Measurements from ENCODE around the gene GNAZ. TPM values are rescaled to one million over a fixed set of nuclear protein-coding genes. Genes with fewer than 3 reads are reported as not detected.

Gene GNAZ
- total RNA-seq, 1 experiment from 2014 or later, result 0.48 TPM

- Histone ChIP-seq H3K4me3 (ENCODE audit: low read depth, low read length) (no peak overlapping the region), H3K4me1 (no peaks in the 10 kb centered on the region), H3K36me3 (ENCODE audit: control insufficient read depth, insufficient read depth, low read length) (no peaks in the 10 kb centered on the region), H3K9me3 (no peaks in the 10 kb centered on the region), H3K27me3 (replicated peaks; ENCODE audit: control insufficient read depth, insufficient read depth, low read length) (no peaks in the 10 kb centered on the region; the same call in 1 of the 2 replicates)
- DNase-seq, result no peak
- intact Hi-C loops (cut with micrococcal nuclease; ENCODE audit: unreplicated experiment), result no loop called here
- Mint-ChIP-seq H3K27ac (ENCODE audit: unreplicated experiment) (no peak overlapping the region), H3K9me3 (ENCODE audit: unreplicated experiment) (no peaks in the 10 kb centered on the region), H3K27me3 (ENCODE audit: insufficient read depth, unreplicated experiment) (no peaks in the 10 kb centered on the region), H3K36me3 (ENCODE audit: insufficient read depth, unreplicated experiment) (no peaks in the 10 kb centered on the region), H3K4me1 (ENCODE audit: low read depth, unreplicated experiment) (no peaks in the 10 kb centered on the region), H3K4me3 (ENCODE audit: unreplicated experiment) (no peak overlapping the region)
- no peak for TF ChIP-seq CTCF (IDR thresholded peaks at IDR 0.05; ENCODE audit: insufficient read depth in 1 of 2, low read depth in 1 of 2, low read length in 1 of 2, severe bottlenecking in 1 of 2, unreplicated experiment in 1 of 2)
- ChIA-PET POLR2A (no interaction called here), CTCF (no interaction called here)
- BruUV-seq (replicated peaks), result no TSS peak
Observed at GRCh38 chr22:23092217-23092955, 22.1 kb downstream of the GNAZ start.

- no peaks in the 10 kb centered on the region for H3K36me3 ChIP-seq (ENCODE audit: control insufficient read depth, insufficient read depth, low read length)
- no peaks in the 10 kb centered on the region for H3K9me3 Mint-ChIP-seq (ENCODE audit: unreplicated experiment)
- no peak overlapping the region for H3K4me3 ChIP-seq (ENCODE audit: low read depth, low read length)
- no peaks in the 10 kb centered on the region; the same call in 1 of the 2 replicates for H3K27me3 ChIP-seq (replicated peaks; ENCODE audit: control insufficient read depth, insufficient read depth, low read length)
- ChIA-PET POLR2A (no interaction called here), CTCF (no interaction called here)
- H3K36me3 Mint-ChIP-seq (ENCODE audit: insufficient read depth, unreplicated experiment), result no peaks in the 10 kb centered on the region
- no peaks in the 10 kb centered on the region for H3K4me1 Mint-ChIP-seq (ENCODE audit: low read depth, unreplicated experiment)
- no peak overlapping the region for H3K4me3 Mint-ChIP-seq (ENCODE audit: unreplicated experiment)
- BruUV-seq (replicated peaks), result no TSS peak
- no peak overlapping the region for H3K27ac Mint-ChIP-seq (ENCODE audit: unreplicated experiment)
- H3K27me3 Mint-ChIP-seq (ENCODE audit: insufficient read depth, unreplicated experiment), result no peaks in the 10 kb centered on the region
- H3K9me3 ChIP-seq, result no peaks in the 10 kb centered on the region
- intact Hi-C loops (cut with micrococcal nuclease; ENCODE audit: unreplicated experiment), result no loop called here
- H3K4me1 ChIP-seq, result no peaks in the 10 kb centered on the region
- no peak for DNase-seq
- no peak for TF ChIP-seq CTCF (IDR thresholded peaks at IDR 0.05; ENCODE audit: insufficient read depth in 1 of 2, low read depth in 1 of 2, low read length in 1 of 2, severe bottlenecking in 1 of 2, unreplicated experiment in 1 of 2)
Observed at GRCh38 chr22:23093051-23093788, 22.9 kb downstream of the GNAZ start.

- H3K27me3 Mint-ChIP-seq (ENCODE audit: insufficient read depth, unreplicated experiment), result no peaks in the 10 kb centered on the region
- H3K36me3 Mint-ChIP-seq (ENCODE audit: insufficient read depth, unreplicated experiment), result no peaks in the 10 kb centered on the region
- no peak overlapping the region for H3K4me3 Mint-ChIP-seq (ENCODE audit: unreplicated experiment)
- H3K27me3 ChIP-seq (replicated peaks; ENCODE audit: control insufficient read depth, insufficient read depth, low read length), result no peaks in the 10 kb centered on the region; the same call in 1 of the 2 replicates
- intact Hi-C loops (cut with micrococcal nuclease; ENCODE audit: unreplicated experiment), result no loop called here
- no peak overlapping the region for H3K27ac Mint-ChIP-seq (ENCODE audit: unreplicated experiment)
- TF ChIP-seq CTCF (IDR thresholded peaks at IDR 0.05; ENCODE audit: insufficient read depth in 1 of 2, low read depth in 1 of 2, low read length in 1 of 2, severe bottlenecking in 1 of 2, unreplicated experiment in 1 of 2), result no peak
- no peaks in the 10 kb centered on the region for H3K4me1 ChIP-seq
- no TSS peak for BruUV-seq (replicated peaks)
- ChIA-PET POLR2A (no interaction called here), CTCF (no interaction called here)
- DNase-seq, result no peak
- no peak overlapping the region for H3K4me3 ChIP-seq (ENCODE audit: low read depth, low read length)
- H3K4me1 Mint-ChIP-seq (ENCODE audit: low read depth, unreplicated experiment), result no peaks in the 10 kb centered on the region
- H3K36me3 ChIP-seq (ENCODE audit: control insufficient read depth, insufficient read depth, low read length), result no peaks in the 10 kb centered on the region
- H3K9me3 ChIP-seq, result no peaks in the 10 kb centered on the region
- H3K9me3 Mint-ChIP-seq (ENCODE audit: unreplicated experiment), result no peaks in the 10 kb centered on the region
Observed at GRCh38 chr22:23094260-23094659, 23.9 kb downstream of the GNAZ start.
